Fibroblast of lung (primary cell): ENCODE measurements around the gene LPXN. TPM values are rescaled to one million over a fixed set of nuclear protein-coding genes. Genes with fewer than 3 reads are reported as not detected.

Experiments used
- DNase-seq, 2 donors: peaks; one replicate each; pipeline versions ENCODE4 v3.0.0 to v3.0.0-alpha.2; 2010; ENCODE audit warnings: low read depth in 2 of 2
- H2AFZ ChIP-seq: 2 replicates; pipeline ENCODE4 v1.5.1; 2012; ENCODE audit warnings: low read length, control low read depth, inconsistent platforms
- H3K27ac ChIP-seq: 2 replicates; pipeline ENCODE4 v1.5.1; 2011; ENCODE audit warnings: low read length, control low read depth; ENCODE audit not compliant: insufficient read depth
- H3K27me3 ChIP-seq: 2 replicates; pipeline ENCODE4 v1.5.1; 2011; ENCODE audit warnings: mild to moderate bottlenecking, low read length; ENCODE audit not compliant: control insufficient read depth, insufficient read depth
- H3K36me3 ChIP-seq: 2 replicates; pipeline ENCODE4 v1.5.1; 2011; ENCODE audit warnings: low read length; ENCODE audit not compliant: control insufficient read depth, insufficient read depth
- H3K4me1 ChIP-seq: 2 replicates; pipeline ENCODE4 v1.5.1; 2011; ENCODE audit warnings: low read length; ENCODE audit not compliant: control insufficient read depth, insufficient read depth; ENCODE audit errors: extremely low read depth
- H3K4me2 ChIP-seq: 2 replicates; pipeline ENCODE4 v1.5.1; 2011; ENCODE audit warnings: low read length, control low read depth; ENCODE audit not compliant: insufficient read depth; ENCODE audit errors: extremely low read depth
- H3K4me3 ChIP-seq, 4 experiments: fragments of 200-600 bp in 1 of 4; sonication (generic) in 1 of 4; replicated peaks in 1 of 4; 2 replicates each; pipeline ENCODE4 v1.5.1; 2011 to 2016; ENCODE audit warnings: low read length in 4 of 4, low read depth in 3 of 4, mild to moderate bottlenecking in 3 of 4, control low read depth in 2 of 4, inconsistent platforms in 1 of 4, mixed read lengths in 1 of 4; ENCODE audit not compliant: insufficient read depth in 1 of 4; ENCODE audit errors: control extremely low read depth in 1 of 4
- H3K79me2 ChIP-seq: 2 replicates; pipeline ENCODE4 v1.5.1; 2012; ENCODE audit warnings: mild to moderate bottlenecking, low read length, inconsistent platforms; ENCODE audit not compliant: control insufficient read depth, insufficient read depth
- H3K9ac ChIP-seq: 2 replicates; pipeline ENCODE4 v1.5.1; 2011; ENCODE audit warnings: mild to moderate bottlenecking, low read length, control low read depth; ENCODE audit not compliant: insufficient read depth
- H3K9me3 ChIP-seq: 2 replicates; pipeline ENCODE4 v1.5.1; 2012; ENCODE audit warnings: low read depth, low read length; ENCODE audit not compliant: control insufficient read depth, insufficient read depth
- H4K20me1 ChIP-seq: 2 replicates; pipeline ENCODE4 v1.5.1; 2011; ENCODE audit warnings: low read length; ENCODE audit not compliant: control insufficient read depth, insufficient read depth; ENCODE audit errors: extremely low read depth
- EZH2 ChIP-seq: IDR thresholded peaks from 2 replicates; pipeline ENCODE4 v1.5.1; 2012; ENCODE audit warnings: low read length, control low read depth, mild to moderate bottlenecking; ENCODE audit errors: missing control alignments
- polyA plus RNA-seq, 2 donors: library from polyadenylated mRNA; depleted of rRNA in 1 of 2; stranded (reverse) in 1 of 2; unstranded in 1 of 2; fragments of >200 nt; gene quantifications; 2 replicates each; pipeline ENCODE4 v1.2.1, GENCODE V29; 2011 to 2012; ENCODE audit warnings: missing spikeins in 1 of 2
- total RNA-seq: library from RNA; depleted of rRNA; stranded (reverse); fragments of >200 nt; gene quantifications from 2 replicates; pipeline ENCODE4 v1.2.1, GENCODE V29; 2014
- TF ChIP-seq, protein P1 (sequence below), 2 donors: IDR thresholded peaks in 1 of 2; conservative IDR thresholded peaks in 1 of 2; 1 replicate in 1 of 2; 2 replicates in 1 of 2; pipeline ENCODE4 v1.5.1; 2011 to 2012; ENCODE audit warnings: low read length in 2 of 2, control low read depth in 1 of 2, inconsistent platforms in 1 of 2, low read depth in 1 of 2, mild to moderate bottlenecking in 1 of 2

LPXN gene
- total and polyA plus RNA-seq, 2 donors (not counting 1 experiment from before 2014, with no cell fraction given) = 8.6 to 9.2 TPM

DNA sequence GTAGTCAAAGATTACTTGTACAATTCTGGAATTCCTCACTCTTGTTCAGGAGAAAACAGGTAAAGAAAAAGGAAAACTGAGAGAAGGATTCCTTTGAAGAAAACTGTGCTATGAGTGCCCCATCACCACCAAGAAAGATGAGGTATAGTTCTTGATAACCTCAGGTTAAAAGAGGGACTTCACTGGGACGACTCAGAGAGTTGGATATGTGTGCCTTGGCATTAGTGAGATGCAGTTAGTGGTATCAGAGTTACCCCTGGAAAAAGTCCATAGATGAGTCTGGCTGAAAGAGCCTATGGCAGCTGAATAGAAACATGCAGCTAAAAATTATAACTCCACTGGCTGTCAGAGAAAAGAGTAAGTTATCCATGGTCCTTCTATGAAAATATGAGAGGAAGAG lies 28.8 kb downstream of the LPXN start:
- no peak overlapping the region for H3K9ac ChIP-seq
- H3K36me3 ChIP-seq = peaks cover 2% of the 10 kb centered on the region
- no peaks in the 10 kb centered on the region for H3K27me3 ChIP-seq
- no peaks in the 10 kb centered on the region for H3K4me1 ChIP-seq
- H3K4me2 ChIP-seq = no peak overlapping the region
- H3K9me3 ChIP-seq = no peaks in the 10 kb centered on the region
- TF ChIP-seq, protein P1, sequence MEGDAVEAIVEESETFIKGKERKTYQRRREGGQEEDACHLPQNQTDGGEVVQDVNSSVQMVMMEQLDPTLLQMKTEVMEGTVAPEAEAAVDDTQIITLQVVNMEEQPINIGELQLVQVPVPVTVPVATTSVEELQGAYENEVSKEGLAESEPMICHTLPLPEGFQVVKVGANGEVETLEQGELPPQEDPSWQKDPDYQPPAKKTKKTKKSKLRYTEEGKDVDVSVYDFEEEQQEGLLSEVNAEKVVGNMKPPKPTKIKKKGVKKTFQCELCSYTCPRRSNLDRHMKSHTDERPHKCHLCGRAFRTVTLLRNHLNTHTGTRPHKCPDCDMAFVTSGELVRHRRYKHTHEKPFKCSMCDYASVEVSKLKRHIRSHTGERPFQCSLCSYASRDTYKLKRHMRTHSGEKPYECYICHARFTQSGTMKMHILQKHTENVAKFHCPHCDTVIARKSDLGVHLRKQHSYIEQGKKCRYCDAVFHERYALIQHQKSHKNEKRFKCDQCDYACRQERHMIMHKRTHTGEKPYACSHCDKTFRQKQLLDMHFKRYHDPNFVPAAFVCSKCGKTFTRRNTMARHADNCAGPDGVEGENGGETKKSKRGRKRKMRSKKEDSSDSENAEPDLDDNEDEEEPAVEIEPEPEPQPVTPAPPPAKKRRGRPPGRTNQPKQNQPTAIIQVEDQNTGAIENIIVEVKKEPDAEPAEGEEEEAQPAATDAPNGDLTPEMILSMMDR (conservative IDR thresholded peaks at IDR 0.05 in 1 of 2, IDR thresholded peaks at IDR 0.05 in 1 of 2; ENCODE audit: low read depth in 1 of 2, low read length in 2 of 2) = no peak
- TF ChIP-seq EZH2 = no peak
- DNase-seq = no peak
- no peak overlapping the region for H3K4me3 ChIP-seq
- no peak overlapping the region for H3K27ac ChIP-seq
- no peaks in the 10 kb centered on the region for H3K79me2 ChIP-seq
- no peak overlapping the region for H2AFZ ChIP-seq
- H4K20me1 ChIP-seq = no peaks in the 10 kb centered on the region

DNA sequence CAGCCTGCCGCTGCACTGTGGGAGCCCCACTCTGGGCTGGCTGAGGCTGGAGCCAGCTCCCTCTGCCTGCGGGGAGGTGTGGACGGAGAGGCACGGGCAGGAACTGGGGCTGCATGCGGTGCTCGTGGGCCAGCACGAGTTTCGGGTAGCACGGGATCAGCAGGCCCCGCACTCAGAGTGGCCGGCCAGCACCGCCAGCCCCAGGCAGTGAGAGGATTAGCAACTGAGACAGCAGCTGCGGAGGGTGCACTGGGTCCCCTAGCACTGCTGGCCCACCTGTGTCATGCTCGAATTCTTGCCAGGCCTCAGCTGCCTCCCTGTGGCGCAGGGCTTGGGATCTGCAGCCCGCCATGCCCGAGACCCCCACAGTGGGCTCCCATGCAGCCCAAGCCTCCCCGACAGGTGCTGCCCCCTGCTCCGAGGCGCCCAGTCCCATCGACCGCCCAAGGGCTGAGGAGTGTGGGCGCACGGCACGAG lies 43.8 kb downstream of the LPXN start:
- no peak for TF ChIP-seq EZH2
- TF ChIP-seq, protein P1 (conservative IDR thresholded peaks at IDR 0.05 in 1 of 2, IDR thresholded peaks at IDR 0.05 in 1 of 2; ENCODE audit: low read depth in 1 of 2, low read length in 2 of 2) = no peak
- Histone ChIP-seq H2AFZ (no peak overlapping the region), H3K4me1 (no peaks in the 10 kb centered on the region), H4K20me1 (no peaks in the 10 kb centered on the region), H3K27me3 (no peaks in the 10 kb centered on the region), H3K9ac (no peak overlapping the region), H3K4me2 (no peak overlapping the region), H3K79me2 (no peaks in the 10 kb centered on the region), H3K4me3 (no peak overlapping the region), H3K36me3 (no peaks in the 10 kb centered on the region), H3K9me3 (no peaks in the 10 kb centered on the region), H3K27ac (no peak overlapping the region)
- no peak for DNase-seq

DNA sequence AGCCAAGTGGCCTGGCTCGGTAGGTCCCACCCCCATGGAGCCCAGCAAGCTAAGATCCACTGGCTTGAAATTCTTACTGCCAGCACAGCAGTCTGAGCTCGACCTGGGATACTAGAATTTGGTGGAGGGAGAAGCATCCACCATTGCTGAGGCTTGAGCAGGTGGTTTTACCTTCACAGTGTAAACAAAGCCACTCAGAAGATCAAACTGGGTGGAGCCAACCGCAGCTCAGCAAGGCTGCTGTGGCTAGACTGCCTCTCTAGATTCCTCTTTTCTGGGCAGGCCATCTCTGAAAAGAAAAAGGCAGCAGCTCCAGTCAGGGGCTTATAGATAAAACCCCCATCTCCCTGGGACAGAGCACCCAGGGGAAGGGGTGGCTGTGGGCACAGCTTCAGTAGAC lies 45.4 kb downstream of the LPXN start:
- TF ChIP-seq, protein P1 (conservative IDR thresholded peaks at IDR 0.05 in 1 of 2, IDR thresholded peaks at IDR 0.05 in 1 of 2; ENCODE audit: low read depth in 1 of 2, low read length in 2 of 2) = no peak
- TF ChIP-seq EZH2 = no peak
- no peaks in the 10 kb centered on the region for H3K4me1 ChIP-seq
- no peak overlapping the region for H3K9ac ChIP-seq
- H3K4me2 ChIP-seq = no peak overlapping the region
- no peaks in the 10 kb centered on the region for H3K9me3 ChIP-seq
- H2AFZ ChIP-seq = no peak overlapping the region
- H3K27me3 ChIP-seq = no peaks in the 10 kb centered on the region
- H3K36me3 ChIP-seq = no peaks in the 10 kb centered on the region
- H3K27ac ChIP-seq = no peak overlapping the region
- no peak for DNase-seq
- H3K4me3 ChIP-seq = no peak overlapping the region
- H3K79me2 ChIP-seq = no peaks in the 10 kb centered on the region
- H4K20me1 ChIP-seq = no peaks in the 10 kb centered on the region
